IMR-90 (cell line): ENCODE data around the gene RECQL5. TPM values are rescaled to one million over a fixed set of nuclear protein-coding genes. Genes with fewer than 3 reads are reported as not detected.

Experiments
- ATAC-seq: fragments of 200-7000 bp; cut with Tn5 transposase; 2 replicates; pipeline ENCODE4 v1.9.1; 2020; ENCODE audit warnings: low read depth, mild to moderate bottlenecking, moderate library complexity
- BruUV-seq: library from RNA; stranded (reverse); fragments of 400-500 nt; replicated peaks from 2 replicates; lab custom pipeline; 2021; lab: Mats Ljungman, UMichigan
- CTCF ChIA-PET: fragments of 300-600 bp; formaldehyde crosslinking; extraction: SDS; loops from one replicate; lab custom pipeline; 2021; ENCODE audit warnings: antibody characterized with exemption; lab: Yijun Ruan, JAX
- POLR2A ChIA-PET: fragments of 300-600 bp; sonication (Branson Sonifier 250); formaldehyde crosslinking; loops from one replicate; lab custom pipeline; 2022; ENCODE audit warnings: antibody characterized with exemption; ENCODE audit not compliant: unreplicated experiment; lab: Charles Lee
- DNase-seq: peaks from one replicate; pipeline ENCODE4 v3.0.0; 2013
- H2AFZ ChIP-seq: replicated peaks from 2 replicates; pipeline ENCODE3; 2013; ENCODE audit warnings: low read length, mild to moderate bottlenecking; ENCODE audit not compliant: poor library complexity
- H2AK5ac ChIP-seq: 2 replicates; pipeline ENCODE4 v1.6.1; 2013; ENCODE audit warnings: low read depth, low read length, inconsistent platforms
- H2AK9ac ChIP-seq: replicated peaks from 2 replicates; pipeline ENCODE3; 2013; ENCODE audit warnings: mild to moderate bottlenecking, low read depth, low read length, moderate library complexity; ENCODE audit not compliant: poor library complexity
- H2BK120ac ChIP-seq: 2 replicates; pipeline ENCODE4 v1.6.1; 2013; ENCODE audit warnings: low read depth, low read length, inconsistent platforms
- H2BK15ac ChIP-seq: 3 replicates; pipeline ENCODE4 v1.6.1; 2013; ENCODE audit warnings: low read depth, low read length, inconsistent platforms
- H2BK20ac ChIP-seq: 2 replicates; pipeline ENCODE4 v1.6.1; 2013; ENCODE audit warnings: low read depth, mild to moderate bottlenecking, inconsistent platforms, low read length, moderate library complexity
- H2BK5ac ChIP-seq: 2 replicates; pipeline ENCODE4 v1.6.1; 2013; ENCODE audit warnings: mild to moderate bottlenecking, low read depth, low read length, inconsistent platforms; ENCODE audit not compliant: poor library complexity, severe bottlenecking
- H3K14ac ChIP-seq: replicated peaks from 2 replicates; pipeline ENCODE4 v1.6.1; 2013; ENCODE audit warnings: low read depth, low read length, inconsistent platforms
- H3K18ac ChIP-seq: 2 replicates; pipeline ENCODE4 v1.6.1; 2013; ENCODE audit warnings: low read depth, low read length, control low read depth
- H3K23ac ChIP-seq: 2 replicates; pipeline ENCODE4 v1.6.1; 2013; ENCODE audit warnings: low read depth, low read length, inconsistent platforms
- H3K27ac ChIP-seq: 2 replicates; pipeline ENCODE4 v1.5.1; 2013; ENCODE audit warnings: mild to moderate bottlenecking, control low read depth, low read length; ENCODE audit not compliant: insufficient read depth
- H3K27me3 ChIP-seq: 2 replicates; pipeline ENCODE4 v1.6.1; 2013; ENCODE audit warnings: low read length; ENCODE audit not compliant: control insufficient read depth, insufficient read depth
- H3K36me3 ChIP-seq: 2 replicates; pipeline ENCODE4 v1.6.1; 2013; ENCODE audit warnings: low read length, mixed read lengths; ENCODE audit not compliant: control insufficient read depth, insufficient read depth
- H3K4ac ChIP-seq: 2 replicates; pipeline ENCODE4 v1.6.1; 2013; ENCODE audit warnings: low read depth, low read length, inconsistent platforms
- H3K4me1 ChIP-seq: 2 replicates; pipeline ENCODE4 v1.6.1; 2013; ENCODE audit warnings: low read length, mixed read lengths; ENCODE audit not compliant: control insufficient read depth, insufficient read depth
- H3K4me2 ChIP-seq: 2 replicates; pipeline ENCODE4 v1.6.1; 2013; ENCODE audit warnings: low read depth, mild to moderate bottlenecking, control low read depth, low read length, moderate library complexity
- H3K4me3 ChIP-seq: 2 replicates; pipeline ENCODE4 v1.5.1; 2013; ENCODE audit warnings: low read depth, mild to moderate bottlenecking, control low read depth, low read length, moderate library complexity; ENCODE audit not compliant: insufficient read depth
- H3K56ac ChIP-seq: 2 replicates; pipeline ENCODE4 v1.6.1; 2013; ENCODE audit warnings: low read length, inconsistent platforms; ENCODE audit not compliant: insufficient read depth; ENCODE audit errors: extremely low read depth
- H3K79me1 ChIP-seq, 2 experiments: 2 replicates each; pipeline ENCODE4 v1.6.1; 2013; ENCODE audit warnings: low read length in 2 of 2, inconsistent platforms in 1 of 2, low read depth in 1 of 2
- H3K9ac ChIP-seq: 2 replicates; pipeline ENCODE4 v1.6.1; 2013; ENCODE audit warnings: low read depth, low read length, control low read depth
- H3K9me1 ChIP-seq: 2 replicates; pipeline ENCODE4 v1.6.1; 2013; ENCODE audit warnings: low read length, inconsistent platforms; ENCODE audit not compliant: insufficient read depth
- H3K9me3 ChIP-seq: 2 replicates; pipeline ENCODE4 v1.6.1; 2013; ENCODE audit warnings: low read length; ENCODE audit not compliant: control insufficient read depth, insufficient read depth
- H4K20me1 ChIP-seq: 2 replicates; pipeline ENCODE4 v1.6.1; 2013; ENCODE audit warnings: low read length, inconsistent platforms; ENCODE audit not compliant: insufficient read depth
- H4K5ac ChIP-seq: 2 replicates; pipeline ENCODE4 v1.6.1; 2013; ENCODE audit warnings: mild to moderate bottlenecking, low read depth, low read length, control low read depth
- H4K8ac ChIP-seq, 2 experiments: 2 replicates each; pipeline ENCODE4 v1.6.1; 2013; ENCODE audit warnings: low read depth in 2 of 2, low read length in 2 of 2, control low read depth in 1 of 2, inconsistent platforms in 1 of 2
- H4K91ac ChIP-seq: 2 replicates; pipeline ENCODE4 v1.6.1; 2013; ENCODE audit warnings: low read depth, low read length, inconsistent platforms; ENCODE audit not compliant: insufficient read depth
- BHLHE40 ChIP-seq: fragments of 150-350 bp; IDR thresholded peaks from 2 replicates; pipeline ENCODE4 v1.6.1; 2016; ENCODE audit warnings: mild to moderate bottlenecking, low read depth, low read length
- CEBPB ChIP-seq: IDR thresholded peaks from 2 replicates; pipeline ENCODE4 v1.6.1; 2012; ENCODE audit warnings: low read depth, low read length, improper control_type of control experiment
- CHD1 ChIP-seq: IDR thresholded peaks from 2 replicates; pipeline ENCODE4 v1.6.1; 2012; ENCODE audit warnings: low read depth, low read length, improper control_type of control experiment
- FOS ChIP-seq: fragments of 150-350 bp; IDR thresholded peaks from 2 replicates; pipeline ENCODE4 v1.6.1; 2016; ENCODE audit warnings: low read depth, low read length
- MAFK ChIP-seq: IDR thresholded peaks from 2 replicates; pipeline ENCODE4 v1.6.1; 2012; ENCODE audit warnings: low read depth, low read length, improper control_type of control experiment
- MAZ ChIP-seq: IDR thresholded peaks from 2 replicates; pipeline ENCODE4 v1.6.1; 2012; ENCODE audit warnings: low read depth, mild to moderate bottlenecking, low read length, improper control_type of control experiment, moderate library complexity, borderline replicate concordance
- MXI1 ChIP-seq: IDR thresholded peaks from 2 replicates; pipeline ENCODE4 v1.6.1; 2012; ENCODE audit warnings: low read depth, mild to moderate bottlenecking, low read length, moderate library complexity, borderline replicate concordance
- NFE2L2 ChIP-seq: fragments of 150-350 bp; IDR thresholded peaks from 2 replicates; pipeline ENCODE4 v1.6.1; 2016; ENCODE audit warnings: low read depth, mild to moderate bottlenecking, low read length
- POLR2A ChIP-seq: IDR thresholded peaks from 2 replicates; pipeline ENCODE4 v1.6.1; 2012; ENCODE audit warnings: mild to moderate bottlenecking, low read depth, low read length
- RAD21 ChIP-seq: IDR thresholded peaks from 2 replicates; pipeline ENCODE4 v1.6.1; 2012; ENCODE audit warnings: low read length, improper control_type of control experiment
- RCOR1 ChIP-seq: IDR thresholded peaks from 2 replicates; pipeline ENCODE4 v1.6.1; 2012; ENCODE audit warnings: mild to moderate bottlenecking, low read length, improper control_type of control experiment; ENCODE audit not compliant: insufficient replicate concordance
- RFX5 ChIP-seq: IDR thresholded peaks from 2 replicates; pipeline ENCODE4 v1.8.0; 2012; ENCODE audit warnings: low read depth, mild to moderate bottlenecking, low read length, moderate library complexity
- SMC3 ChIP-seq: fragments of 150-350 bp; IDR thresholded peaks from 2 replicates; pipeline ENCODE4 v1.6.1; 2016; ENCODE audit warnings: low read depth, mild to moderate bottlenecking, antibody characterized with exemption, low read length, moderate library complexity
- WGBS, 2 experiments: methylation state at CpG; one replicate each; pipeline versions ENCODE4 v1.1.5 to v1.1.7; 2013; ENCODE audit warnings: missing lambda C conversion rate in 2 of 2; ENCODE audit not compliant: insufficient read length in 1 of 2; ENCODE audit errors: extremely low coverage in 2 of 2; 5-methylcytosine and 5-hydroxymethylcytosine counted together
- dilution Hi-C: fragments of 300-500 bp; cut with HindIII; formaldehyde crosslinking; loops from one replicate; pipeline ENCODE4 v1.14.3; 2018; ENCODE audit warnings: low sequenced_read_pairs; ENCODE audit not compliant: unreplicated experiment
- in situ Hi-C: fragments of 300-500 bp; cut with MboI; formaldehyde crosslinking; loops from 3 replicates; pipeline ENCODE4 v1.14.3; 2019; ENCODE audit warnings: low sequenced_read_pairs, inconsistent platforms, mixed read lengths
- intact Hi-C: fragments of 100-400 bp; cut with micrococcal nuclease; formaldehyde crosslinking; loops from 2 replicates; pipeline ENCODE4 v1.10.0; 2022
- polyA plus RNA-seq, 3 experiments: library from polyadenylated mRNA; depleted of rRNA; stranded (reverse); fragments of >200 nt; gene quantifications; 2 replicates each; pipeline ENCODE4 v1.2.3, GENCODE V29; 2012; ENCODE audit warnings: low replicate concordance in 1 of 3
- total RNA-seq: library from RNA; depleted of rRNA; stranded (reverse); fragments of >200 nt; gene quantifications from 2 replicates; pipeline ENCODE4 v1.2.3, GENCODE V29; 2012
- TF ChIP-seq, protein P1 (sequence below): conservative IDR thresholded peaks from 2 replicates; pipeline ENCODE4 v1.5.1; 2012; ENCODE audit warnings: mild to moderate bottlenecking, low read depth, low read length, improper control_type of control experiment
- TF ChIP-seq, protein P2 (sequence below): fragments of 150-350 bp; IDR thresholded peaks from 2 replicates; pipeline ENCODE4 v1.6.1; 2017; ENCODE audit warnings: mild to moderate bottlenecking, antibody characterized with exemption, low read length, low read depth
- TF ChIP-seq, protein P3 (sequence below): fragments of 150-350 bp; IDR thresholded peaks from 2 replicates; pipeline ENCODE4 v1.6.1; 2016; ENCODE audit warnings: low read depth, mild to moderate bottlenecking, low read length, moderate library complexity, borderline replicate concordance

RECQL5 gene
- total and polyA plus RNA-seq, 2 of the 4 experiments (the other 2 are of a cell fraction), result 7.3 to 23.7 TPM

DNA sequence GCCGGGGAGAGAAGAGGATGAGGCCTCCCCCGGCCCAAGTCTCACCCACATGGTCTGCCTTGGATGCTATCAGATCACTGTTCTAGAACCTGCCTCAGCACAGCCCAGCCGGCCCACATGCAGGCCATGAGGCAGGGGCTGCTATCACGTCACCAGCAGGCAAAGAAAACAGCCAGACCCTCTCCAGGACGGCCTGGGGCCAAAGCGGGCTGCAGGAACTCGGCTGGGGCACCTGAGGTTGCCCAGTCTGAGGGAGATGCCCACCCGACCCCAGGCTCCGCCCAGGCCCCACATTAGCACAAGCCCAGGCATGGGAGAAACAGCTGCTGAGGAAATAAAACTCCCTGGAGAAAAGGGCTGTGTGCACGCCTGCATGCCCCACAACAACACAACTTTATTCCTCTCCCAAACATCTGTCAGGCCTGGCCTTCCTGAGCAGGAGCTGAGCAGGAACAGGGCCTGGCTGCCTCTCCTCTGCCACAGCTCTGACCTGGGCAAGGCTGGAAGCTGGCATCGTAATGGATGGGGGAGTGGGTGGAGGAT is 40.4 kb downstream of the RECQL5 start:
- Histone ChIP-seq H4K91ac (no peak overlapping the region), H3K4me2 (no peak overlapping the region), H3K79me1 (no peaks in the 10 kb centered on the region), H2AFZ (no peak overlapping the region), H3K36me3 (peaks cover 8% of the 10 kb centered on the region; the same call in 1 of the 2 replicates), H2AK5ac (no peak overlapping the region), H4K20me1 (no peaks in the 10 kb centered on the region; the same call in 1 of the 2 replicates), H4K5ac (no peak overlapping the region), H2BK5ac (no peak overlapping the region), H2AK9ac (peak overlapping the region; percentile 3), H3K4ac (no peak overlapping the region), H2BK120ac (no peak overlapping the region), H2BK15ac (no peak overlapping the region), H2BK20ac (no peak overlapping the region), H3K27ac (no peak overlapping the region), H3K9ac (no peak overlapping the region), H3K4me1 (peaks cover 5% of the 10 kb centered on the region; the same call in 1 of the 2 replicates), H3K23ac (no peak overlapping the region), H3K9me1 (no peaks in the 10 kb centered on the region), H3K27me3 (no peaks in the 10 kb centered on the region), H3K18ac (no peak overlapping the region), H4K8ac (no peak overlapping the region), H3K4me3 (no peak overlapping the region), H3K14ac (no peak overlapping the region), H3K56ac (no peak overlapping the region), H3K9me3 (no peaks in the 10 kb centered on the region)
- ATAC-seq (no peak), DNase-seq (no peak)
- no TSS peak for BruUV-seq
- TF ChIP-seq MXI1 (no peak), MAFK (no peak), POLR2A (no peak), RCOR1 (no peak), NFE2L2 (no peak), BHLHE40 (no peak), RFX5 (no peak), RAD21 (no peak), MAZ (no peak), CEBPB (no peak), CHD1 (no peak), FOS (no peak), SMC3 (no peak)
- TF ChIP-seq, protein P1, sequence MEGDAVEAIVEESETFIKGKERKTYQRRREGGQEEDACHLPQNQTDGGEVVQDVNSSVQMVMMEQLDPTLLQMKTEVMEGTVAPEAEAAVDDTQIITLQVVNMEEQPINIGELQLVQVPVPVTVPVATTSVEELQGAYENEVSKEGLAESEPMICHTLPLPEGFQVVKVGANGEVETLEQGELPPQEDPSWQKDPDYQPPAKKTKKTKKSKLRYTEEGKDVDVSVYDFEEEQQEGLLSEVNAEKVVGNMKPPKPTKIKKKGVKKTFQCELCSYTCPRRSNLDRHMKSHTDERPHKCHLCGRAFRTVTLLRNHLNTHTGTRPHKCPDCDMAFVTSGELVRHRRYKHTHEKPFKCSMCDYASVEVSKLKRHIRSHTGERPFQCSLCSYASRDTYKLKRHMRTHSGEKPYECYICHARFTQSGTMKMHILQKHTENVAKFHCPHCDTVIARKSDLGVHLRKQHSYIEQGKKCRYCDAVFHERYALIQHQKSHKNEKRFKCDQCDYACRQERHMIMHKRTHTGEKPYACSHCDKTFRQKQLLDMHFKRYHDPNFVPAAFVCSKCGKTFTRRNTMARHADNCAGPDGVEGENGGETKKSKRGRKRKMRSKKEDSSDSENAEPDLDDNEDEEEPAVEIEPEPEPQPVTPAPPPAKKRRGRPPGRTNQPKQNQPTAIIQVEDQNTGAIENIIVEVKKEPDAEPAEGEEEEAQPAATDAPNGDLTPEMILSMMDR, result no peak
- TF ChIP-seq, protein P2, sequence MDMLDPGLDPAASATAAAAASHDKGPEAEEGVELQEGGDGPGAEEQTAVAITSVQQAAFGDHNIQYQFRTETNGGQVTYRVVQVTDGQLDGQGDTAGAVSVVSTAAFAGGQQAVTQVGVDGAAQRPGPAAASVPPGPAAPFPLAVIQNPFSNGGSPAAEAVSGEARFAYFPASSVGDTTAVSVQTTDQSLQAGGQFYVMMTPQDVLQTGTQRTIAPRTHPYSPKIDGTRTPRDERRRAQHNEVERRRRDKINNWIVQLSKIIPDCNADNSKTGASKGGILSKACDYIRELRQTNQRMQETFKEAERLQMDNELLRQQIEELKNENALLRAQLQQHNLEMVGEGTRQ, result no peak
- TF ChIP-seq, protein P3, sequence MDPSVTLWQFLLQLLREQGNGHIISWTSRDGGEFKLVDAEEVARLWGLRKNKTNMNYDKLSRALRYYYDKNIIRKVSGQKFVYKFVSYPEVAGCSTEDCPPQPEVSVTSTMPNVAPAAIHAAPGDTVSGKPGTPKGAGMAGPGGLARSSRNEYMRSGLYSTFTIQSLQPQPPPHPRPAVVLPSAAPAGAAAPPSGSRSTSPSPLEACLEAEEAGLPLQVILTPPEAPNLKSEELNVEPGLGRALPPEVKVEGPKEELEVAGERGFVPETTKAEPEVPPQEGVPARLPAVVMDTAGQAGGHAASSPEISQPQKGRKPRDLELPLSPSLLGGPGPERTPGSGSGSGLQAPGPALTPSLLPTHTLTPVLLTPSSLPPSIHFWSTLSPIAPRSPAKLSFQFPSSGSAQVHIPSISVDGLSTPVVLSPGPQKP, result no peak
- CTCF ChIA-PET, result no interaction called here
- POLR2A ChIA-PET, result no interaction called here
- intact Hi-C loops, result no loop called here
- 68% methylated on average over 5 of the region's 11 CpGs; no CpG with 5 or more reads in 1 of the 2 experiments for WGBS, 2 experiments
- dilution Hi-C loops, result no loop called here
- in situ Hi-C loops, result no loop called here
